Tibial artery (tissue), 4 donors: ENCODE results near the gene PLA2G2F.

Experiments used
- DNase-seq, 2 donors: peaks; one replicate each; pipeline ENCODE4 v3.0.0-alpha.2; 2019
- H3K27ac ChIP-seq, 2 donors: fragments of 200-600 bp; sonication (generic) in 1 of 2; 1 replicate in 1 of 2; 2 replicates in 1 of 2; pipeline ENCODE4 v1.5.1; 2018 to 2019; ENCODE audit warnings: mild to moderate bottlenecking in 1 of 2
- H3K27me3 ChIP-seq, 2 donors: fragments of 200-600 bp; sonication (generic) in 1 of 2; one replicate each; pipeline versions ENCODE4 v1.5.1 to v1.6.0; 2016 to 2019
- H3K36me3 ChIP-seq, 3 donors: fragments of 200-600 bp; sonication (generic) in 2 of 3; one replicate each; pipeline ENCODE4 v1.5.1; 2016 to 2019; ENCODE audit warnings: mild to moderate bottlenecking in 2 of 3
- H3K4me1 ChIP-seq, 4 donors: fragments of 200-600 bp; sonication (generic) in 2 of 4; 1 replicate in 3 of 4; 2 replicates in 1 of 4; pipeline ENCODE4 v1.5.1; 2016 to 2019
- H3K4me3 ChIP-seq, 2 donors: fragments of 200-600 bp; sonication (generic) in 1 of 2; 1 replicate in 1 of 2; 2 replicates in 1 of 2; pipeline ENCODE4 v1.5.1; 2018 to 2019; ENCODE audit warnings: mild to moderate bottlenecking in 2 of 2
- H3K9me3 ChIP-seq, 3 donors: fragments of 200-600 bp; sonication (generic) in 1 of 3; one replicate each; pipeline ENCODE4 v1.5.1; 2016 to 2019
- CTCF ChIP-seq, 2 experiments: fragments of 200-600 bp in 1 of 2; fragments of 450-650 bp in 1 of 2; IDR thresholded peaks; one replicate each; pipeline ENCODE4 v1.5.1; 2017 to 2019; ENCODE audit warnings: antibody characterized with exemption in 2 of 2, mild to moderate bottlenecking in 1 of 2, moderate library complexity in 1 of 2
- intact Hi-C: fragments of 100-400 bp; cut with DNase I; formaldehyde crosslinking; loops from one replicate; pipeline ENCODE4 v1.15.0; 2023; ENCODE audit warnings: low total_unique reads

The PLA2G2F gene

GRCh38 chr1:20198296-20198695 is 59.2 kb downstream of the PLA2G2F start:
- Histone ChIP-seq H3K4me1 (no peaks in the 10 kb centered on the region), H3K9me3 (no peaks in the 10 kb centered on the region), H3K4me3 (no peak overlapping the region), H3K27ac (no peak overlapping the region), H3K27me3 (peaks cover 0 to 46% of the 10 kb centered on the region in 2 donors), H3K36me3 (no peaks in the 10 kb centered on the region)
- intact Hi-C loops = no loop called here
- no peak for TF ChIP-seq CTCF (IDR thresholded peaks at IDR 0.05)
- no peak for DNase-seq

- TF ChIP-seq CTCF (IDR thresholded peaks at IDR 0.05) = no peak
- peaks cover 0 to 41% of the 10 kb centered on the region in 2 donors for H3K27me3 ChIP-seq
- H3K4me3 ChIP-seq = no peak overlapping the region
- no peak for DNase-seq
- H3K9me3 ChIP-seq = no peaks in the 10 kb centered on the region
- intact Hi-C loops = no loop called here
- no peaks in the 10 kb centered on the region for H3K36me3 ChIP-seq
- H3K4me1 ChIP-seq = no peaks in the 10 kb centered on the region
- no peak overlapping the region for H3K27ac ChIP-seq
Measured at GRCh38 chr1:20198918-20199317, 59.8 kb downstream of the PLA2G2F start.

DNA sequence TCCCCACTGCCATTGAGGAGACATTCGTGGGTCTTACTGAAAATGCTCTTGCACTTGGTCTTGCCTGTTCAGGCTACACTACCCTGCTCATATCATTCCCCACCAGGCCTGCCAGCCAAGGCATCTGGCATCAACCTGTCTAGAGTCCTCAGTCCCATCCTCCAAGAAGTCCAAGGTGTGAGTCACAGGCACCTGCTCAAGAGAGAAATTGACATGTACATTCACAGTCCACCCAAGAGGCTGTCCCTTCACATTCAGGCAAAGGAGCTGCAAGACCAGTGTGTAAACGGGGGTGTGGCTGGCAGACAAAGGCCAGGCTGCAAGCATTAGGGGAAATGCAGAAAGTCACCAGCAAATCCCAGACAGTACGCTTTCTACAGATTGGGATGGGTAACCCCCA is 60.3 kb downstream of the PLA2G2F start:
- intact Hi-C loops = no loop called here

DNA sequence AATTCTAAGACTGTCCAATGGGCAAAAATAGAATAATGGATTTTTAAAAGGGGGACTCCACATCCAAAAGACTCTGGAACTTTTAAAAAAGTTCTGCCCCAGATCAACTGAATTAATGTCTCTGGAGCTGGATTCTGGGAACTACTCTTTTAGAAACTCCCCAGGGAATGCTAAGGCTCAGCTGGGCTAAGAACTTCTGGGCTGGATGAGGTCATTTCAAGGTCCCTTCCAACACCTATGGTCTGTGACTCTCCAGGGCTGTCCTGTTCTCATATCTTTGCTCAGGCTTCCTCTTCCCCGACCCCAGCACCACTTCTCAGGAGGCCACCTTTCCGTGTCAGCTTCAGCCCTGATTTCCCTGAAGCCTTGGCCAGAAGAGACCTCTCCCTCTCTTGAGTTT is 60.7 kb downstream of the PLA2G2F start:
- intact Hi-C loops = no loop called here
- H3K27ac ChIP-seq = no peak overlapping the region
- H3K4me1 ChIP-seq = no peaks in the 10 kb centered on the region
- no peaks in the 10 kb centered on the region for H3K9me3 ChIP-seq
- H3K36me3 ChIP-seq = no peaks in the 10 kb centered on the region
- no peak for TF ChIP-seq CTCF (IDR thresholded peaks at IDR 0.05)
- no peak for DNase-seq
- H3K4me3 ChIP-seq = no peak overlapping the region
- peaks cover 0 to 32% of the 10 kb centered on the region in 2 donors for H3K27me3 ChIP-seq

More for the DNA sequence above, 60.3 kb downstream of the PLA2G2F start:
- H3K36me3 ChIP-seq = no peaks in the 10 kb centered on the region
- H3K4me3 ChIP-seq = no peak overlapping the region
- TF ChIP-seq CTCF (IDR thresholded peaks at IDR 0.05) = no peak
- DNase-seq = no peak
- H3K4me1 ChIP-seq = no peaks in the 10 kb centered on the region
- no peaks in the 10 kb centered on the region for H3K9me3 ChIP-seq
- no peak overlapping the region for H3K27ac ChIP-seq
- peaks cover 0 to 37% of the 10 kb centered on the region in 2 donors for H3K27me3 ChIP-seq
